GM23248 (cell line): Measurements from ENCODE around the gene FRS2. TPM values are rescaled to one million over a fixed set of nuclear protein-coding genes. Genes with fewer than 3 reads are reported as not detected.

Source experiments
- DNase-seq: peaks from one replicate; pipeline ENCODE4 v3.0.0-alpha.2; 2015
- H2AFZ ChIP-seq: fragments of 200-600 bp; sonication (generic); 2 replicates; pipeline ENCODE4 v1.6.1; 2016; ENCODE audit warnings: antibody characterized with exemption
- H3F3A ChIP-seq: fragments of 200-600 bp; sonication (generic); 2 replicates; pipeline ENCODE4 v1.6.1; 2016; ENCODE audit warnings: mild to moderate bottlenecking, antibody characterized with exemption, mixed run types; ENCODE audit not compliant: insufficient read depth
- H3K27ac ChIP-seq: fragments of 200-600 bp; sonication (generic); 2 replicates; pipeline ENCODE4 v1.5.1; 2016; ENCODE audit warnings: mild to moderate bottlenecking
- H3K27me3 ChIP-seq: fragments of 200-600 bp; sonication (generic); replicated peaks from 2 replicates; pipeline ENCODE4 v1.6.1; 2016; ENCODE audit warnings: mild to moderate bottlenecking; ENCODE audit not compliant: insufficient read depth
- H3K36me3 ChIP-seq: fragments of 200-600 bp; sonication (generic); 2 replicates; pipeline ENCODE4 v1.6.1; 2016; ENCODE audit warnings: low read depth, mild to moderate bottlenecking
- H3K4me1 ChIP-seq: fragments of 200-600 bp; sonication (generic); 2 replicates; pipeline ENCODE4 v1.6.1; 2016; ENCODE audit warnings: mild to moderate bottlenecking; ENCODE audit not compliant: insufficient read depth
- H3K4me2 ChIP-seq: fragments of 200-600 bp; sonication (generic); one replicate; pipeline ENCODE4 v1.6.1; 2016; ENCODE audit warnings: mild to moderate bottlenecking; ENCODE audit not compliant: unreplicated experiment
- H3K4me3 ChIP-seq: fragments of 200-600 bp; sonication (generic); 2 replicates; pipeline ENCODE4 v1.5.1; 2016; ENCODE audit warnings: mild to moderate bottlenecking
- H3K79me2 ChIP-seq: fragments of 200-600 bp; sonication (generic); 2 replicates; pipeline ENCODE4 v1.6.1; 2016; ENCODE audit warnings: mild to moderate bottlenecking; ENCODE audit not compliant: insufficient read depth
- H3K9ac ChIP-seq: fragments of 200-600 bp; sonication (generic); 2 replicates; pipeline ENCODE4 v1.6.1; 2016; ENCODE audit warnings: mild to moderate bottlenecking
- H3K9me2 ChIP-seq: fragments of 200-600 bp; sonication (generic); 2 replicates; pipeline ENCODE4 v1.6.1; 2016; ENCODE audit warnings: mixed run types, mild to moderate bottlenecking, moderate library complexity; ENCODE audit not compliant: insufficient read depth
- H3K9me3 ChIP-seq: fragments of 200-600 bp; sonication (generic); one replicate; pipeline ENCODE4 v1.6.1; 2017; ENCODE audit warnings: low read depth
- H4K20me1 ChIP-seq: fragments of 200-600 bp; sonication (generic); 2 replicates; pipeline ENCODE4 v1.6.0; 2016; ENCODE audit not compliant: insufficient read depth
- EZH2 ChIP-seq: fragments of 200-600 bp; sonication (generic); IDR thresholded peaks from 2 replicates; pipeline ENCODE4 v1.6.1; 2018; ENCODE audit warnings: antibody characterized with exemption, mild to moderate bottlenecking; ENCODE audit not compliant: insufficient read depth, poor library complexity, severe bottlenecking
- EZH2phosphoT487 ChIP-seq: fragments of 200-600 bp; sonication (generic); IDR thresholded peaks from 2 replicates; pipeline ENCODE4 v1.6.1; 2018; ENCODE audit warnings: antibody characterized with exemption, moderate library complexity, mild to moderate bottlenecking, low read depth; ENCODE audit not compliant: insufficient read depth
- WGBS, 2 experiments: methylation state at CpG; one replicate each; pipeline ENCODE4 v1.1.6; 2015 to 2017; ENCODE audit warnings: low lambda C conversion rate in 2 of 2, low coverage in 1 of 2; ENCODE audit errors: missing lambda C conversion rate in 2 of 2; 5-methylcytosine and 5-hydroxymethylcytosine counted together
- in situ Hi-C: fragments of 300-500 bp; cut with MboI; formaldehyde crosslinking; loops from 2 replicates; pipeline ENCODE4 v1.15.0; 2020
- polyA plus RNA-seq: library from polyadenylated mRNA; unstranded; fragments of >200 nt; fragmentation: Nextera tagmentation; extraction: Ambion mirVana; gene quantifications from 2 replicates; pipeline ENCODE4 v1.2.1, GENCODE V29; 2016
- total RNA-seq: library from RNA; depleted of rRNA; stranded (reverse); fragments of >200 nt; shearing (Covaris generic); gene quantifications from 2 replicates; pipeline ENCODE4 v1.2.3, GENCODE V29; 2014

The FRS2 gene
- total and polyA plus RNA-seq, 2 experiments from 2014 or later, result 25.5 to 41.2 TPM

- H3K27me3 ChIP-seq, result no peaks in the 10 kb centered on the region
- H4K20me1 ChIP-seq, result no peaks in the 10 kb centered on the region
- no peak overlapping the region for H3K4me3 ChIP-seq
- H2AFZ ChIP-seq, result no peak overlapping the region
- no peak overlapping the region for H3K27ac ChIP-seq
- no peak for DNase-seq
- 96 to 97% methylated on average over 2 of the region's 2 CpGs for WGBS, 2 experiments
- H3K9ac ChIP-seq, result no peak overlapping the region
- in situ Hi-C loops, result no loop called here
- peaks cover 71% of the 10 kb centered on the region for H3K79me2 ChIP-seq
- H3K9me3 ChIP-seq, result no peaks in the 10 kb centered on the region
- peaks cover 4% of the 10 kb centered on the region for H3F3A ChIP-seq
- H3K9me2 ChIP-seq, result no peaks in the 10 kb centered on the region
- no peak overlapping the region for H3K4me2 ChIP-seq
- peaks cover 13% of the 10 kb centered on the region for H3K36me3 ChIP-seq
- TF ChIP-seq EZH2, result no peak
- no peak for TF ChIP-seq EZH2phosphoT487
- H3K4me1 ChIP-seq, result no peaks in the 10 kb centered on the region
Observed at GRCh38 chr12:69563166-69563762, 93.1 kb downstream of the FRS2 start.

GRCh38 chr12:69566603-69567002, 96.4 kb downstream of the FRS2 start:
- Histone ChIP-seq H3K27me3 (no peaks in the 10 kb centered on the region), H3K4me3 (no peak overlapping the region), H3K27ac (no peak overlapping the region), H3K9me3 (no peaks in the 10 kb centered on the region), H3K4me1 (peaks cover 22% of the 10 kb centered on the region), H4K20me1 (no peaks in the 10 kb centered on the region), H3K79me2 (peaks cover 57% of the 10 kb centered on the region), H2AFZ (no peak overlapping the region), H3K4me2 (no peak overlapping the region), H3F3A (peaks cover 30% of the 10 kb centered on the region), H3K9ac (no peak overlapping the region), H3K36me3 (peaks cover 29% of the 10 kb centered on the region), H3K9me2 (no peaks in the 10 kb centered on the region)
- 96 to 99% methylated on average over 3 of the region's 3 CpGs for WGBS, 2 experiments
- in situ Hi-C loops, result no loop called here
- no peak for DNase-seq
- TF ChIP-seq EZH2, result no peak
- no peak for TF ChIP-seq EZH2phosphoT487

GRCh38 chr12:69569236-69569635, 99.0 kb downstream of the FRS2 start:
- peak; percentile 75 for DNase-seq
- Histone ChIP-seq H3K27ac (peak overlapping the region; percentile 35), H2AFZ (no peak overlapping the region), H3F3A (peaks cover 30% of the 10 kb centered on the region), H3K36me3 (peaks cover 43% of the 10 kb centered on the region), H3K4me2 (peak overlapping the region; percentile 53), H3K27me3 (no peaks in the 10 kb centered on the region), H3K4me3 (peak overlapping the region; percentile 23; the same call in 1 of the 2 replicates), H3K9ac (peak overlapping the region; percentile 20; the same call in 1 of the 2 replicates), H4K20me1 (no peaks in the 10 kb centered on the region), H3K9me3 (no peaks in the 10 kb centered on the region), H3K4me1 (peaks cover 22% of the 10 kb centered on the region), H3K9me2 (no peaks in the 10 kb centered on the region), H3K79me2 (peaks cover 35% of the 10 kb centered on the region)
- WGBS, 2 experiments, result 12% methylated on average over 4 of the region's 4 CpGs
- in situ Hi-C loops, result no loop called here
- TF ChIP-seq EZH2, result no peak
- TF ChIP-seq EZH2phosphoT487, result no peak

DNA sequence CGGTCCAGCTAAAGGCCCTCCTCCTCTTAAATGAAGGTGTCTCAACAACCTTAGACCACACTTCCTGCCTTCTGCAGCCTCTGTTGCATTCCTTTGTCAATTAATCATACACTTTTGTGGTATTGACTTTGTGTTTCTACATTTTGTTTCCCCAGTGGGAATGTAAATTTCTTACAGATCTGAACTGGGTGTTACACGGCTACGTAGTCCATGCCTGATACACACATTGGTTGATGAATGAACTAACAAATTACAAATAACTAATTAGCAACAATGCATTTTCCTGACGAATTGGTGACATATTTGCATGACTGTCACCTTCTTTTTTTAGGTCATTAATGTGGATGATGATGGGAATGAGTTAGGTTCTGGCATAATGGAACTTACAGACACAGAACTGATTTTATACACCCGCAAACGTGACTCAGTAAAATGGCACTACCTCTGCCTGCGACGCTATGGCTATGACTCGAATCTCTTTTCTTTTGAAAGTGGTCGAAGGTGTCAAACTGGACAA, 99.9 kb downstream of the FRS2 start:
- Histone ChIP-seq H3K79me2 (peaks cover 27% of the 10 kb centered on the region), H3K4me3 (no peak overlapping the region), H2AFZ (no peak overlapping the region), H3K9ac (no peak overlapping the region), H4K20me1 (no peaks in the 10 kb centered on the region), H3K9me2 (no peaks in the 10 kb centered on the region), H3K9me3 (no peaks in the 10 kb centered on the region), H3F3A (peaks cover 30% of the 10 kb centered on the region), H3K4me2 (peak overlapping the region; percentile 53), H3K27ac (peak overlapping the region; percentile 35), H3K27me3 (no peaks in the 10 kb centered on the region), H3K4me1 (peaks cover 24% of the 10 kb centered on the region), H3K36me3 (peaks cover 43% of the 10 kb centered on the region)
- WGBS, 2 experiments, result 80 to 83% methylated on average over 10 of the region's 10 CpGs
- peak; percentile 44 for DNase-seq
- in situ Hi-C loops, result loop anchor here (10.0 kb wide), 1 partner anchor 165 kb away; no protein-coding TSS in a partner anchor
- TF ChIP-seq EZH2 (no peak), EZH2phosphoT487 (no peak)
